Measurements from ENCODE around the gene HNRNPDL. TPM values are rescaled to one million over a fixed set of nuclear protein-coding genes. Genes with fewer than 3 reads are reported as not detected.
"Not testable (repeated sequence)": the region's sequence is repeated elsewhere in the genome, so short reads cannot be mapped to it uniquely, and the experiment has no call there.

The HNRNPDL gene
- total RNA-seq, 1 donor from 2014 or later = 582 TPM

DNA sequence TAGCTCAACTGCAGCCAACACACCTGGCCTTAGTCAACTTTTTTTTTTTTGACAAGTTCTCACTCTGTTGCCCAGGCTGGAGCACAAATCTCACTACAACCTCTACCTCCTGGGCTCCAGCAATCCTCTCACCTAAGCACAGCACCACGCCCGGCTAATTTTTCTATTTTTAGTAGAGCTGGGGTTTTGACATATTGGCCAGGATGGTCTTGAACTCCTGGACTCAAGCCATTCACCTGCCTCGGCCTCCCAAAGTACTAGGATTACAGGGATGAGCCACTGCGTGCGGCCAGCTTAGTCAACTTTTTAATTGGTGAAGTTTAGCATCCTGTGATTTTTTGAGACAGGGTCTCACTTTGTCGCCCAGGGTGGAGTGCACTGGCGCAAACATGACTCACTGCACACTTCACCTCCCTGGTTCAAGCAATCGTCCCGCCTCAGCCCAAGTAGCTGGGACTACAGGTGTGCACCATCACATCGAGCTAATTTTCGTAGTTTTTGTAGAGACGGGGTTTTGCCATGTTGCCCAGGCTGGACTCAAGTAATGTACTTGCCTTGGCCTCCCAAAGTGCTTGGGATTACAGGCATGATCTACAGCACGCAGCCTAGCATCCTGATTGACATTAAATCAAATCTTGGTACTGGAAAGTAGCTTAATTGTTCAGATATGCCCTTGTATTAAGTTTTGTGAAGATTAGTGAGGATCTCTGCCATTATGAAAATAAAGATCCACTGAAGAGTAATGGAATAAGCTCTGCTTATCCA lies 8.3 kb downstream of the HNRNPDL start:
- peak overlapping the region; percentile 28 for H3K4me3 Mint-ChIP-seq
- H3K4me1 Mint-ChIP-seq = peaks cover 36% of the 10 kb centered on the region
- peaks cover 28% of the 10 kb centered on the region for H3K27me3 Mint-ChIP-seq (ENCODE audit: low read depth)
- H3K9me3 Mint-ChIP-seq = peaks cover 2% of the 10 kb centered on the region
- no peak overlapping the region for H3K27ac Mint-ChIP-seq (ENCODE audit: unreplicated experiment)
- no peak for DNase-seq (ENCODE audit: low read depth, low spot score)
- H3K36me3 Mint-ChIP-seq (ENCODE audit: low read depth) = peaks cover 40% of the 10 kb centered on the region
- TF ChIP-seq, protein P1, sequence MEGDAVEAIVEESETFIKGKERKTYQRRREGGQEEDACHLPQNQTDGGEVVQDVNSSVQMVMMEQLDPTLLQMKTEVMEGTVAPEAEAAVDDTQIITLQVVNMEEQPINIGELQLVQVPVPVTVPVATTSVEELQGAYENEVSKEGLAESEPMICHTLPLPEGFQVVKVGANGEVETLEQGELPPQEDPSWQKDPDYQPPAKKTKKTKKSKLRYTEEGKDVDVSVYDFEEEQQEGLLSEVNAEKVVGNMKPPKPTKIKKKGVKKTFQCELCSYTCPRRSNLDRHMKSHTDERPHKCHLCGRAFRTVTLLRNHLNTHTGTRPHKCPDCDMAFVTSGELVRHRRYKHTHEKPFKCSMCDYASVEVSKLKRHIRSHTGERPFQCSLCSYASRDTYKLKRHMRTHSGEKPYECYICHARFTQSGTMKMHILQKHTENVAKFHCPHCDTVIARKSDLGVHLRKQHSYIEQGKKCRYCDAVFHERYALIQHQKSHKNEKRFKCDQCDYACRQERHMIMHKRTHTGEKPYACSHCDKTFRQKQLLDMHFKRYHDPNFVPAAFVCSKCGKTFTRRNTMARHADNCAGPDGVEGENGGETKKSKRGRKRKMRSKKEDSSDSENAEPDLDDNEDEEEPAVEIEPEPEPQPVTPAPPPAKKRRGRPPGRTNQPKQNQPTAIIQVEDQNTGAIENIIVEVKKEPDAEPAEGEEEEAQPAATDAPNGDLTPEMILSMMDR (conservative IDR thresholded peaks at IDR 0.05) = no peak

DNA sequence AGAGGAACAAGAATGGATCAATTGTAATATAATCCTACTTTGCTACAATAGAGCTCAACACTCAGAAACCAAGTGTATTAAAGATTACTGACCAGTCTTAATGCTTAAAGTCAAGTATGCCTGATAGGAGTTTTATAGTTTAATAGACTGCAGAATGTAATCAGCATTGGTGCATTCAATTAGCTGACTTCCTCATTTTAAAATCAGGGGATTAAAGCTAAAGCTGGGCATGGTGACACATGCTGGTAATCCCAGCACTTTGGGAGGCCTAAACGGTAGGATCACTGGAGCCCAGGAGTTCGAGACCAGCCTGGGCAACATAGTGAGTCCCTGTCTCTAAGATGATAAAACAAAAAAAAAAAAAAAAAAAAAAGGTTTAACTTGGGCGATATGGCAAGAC lies 10.8 kb downstream of the HNRNPDL start:
- H3K4me3 Mint-ChIP-seq = peak overlapping the region; percentile 59
- TF ChIP-seq, protein P1 (conservative IDR thresholded peaks at IDR 0.05) = no peak
- DNase-seq (ENCODE audit: low read depth, low spot score) = no peak
- peaks cover 17% of the 10 kb centered on the region for H3K36me3 Mint-ChIP-seq (ENCODE audit: low read depth)
- no peak overlapping the region for H3K27ac Mint-ChIP-seq (ENCODE audit: unreplicated experiment)
- peaks cover 37% of the 10 kb centered on the region for H3K27me3 Mint-ChIP-seq (ENCODE audit: low read depth)
- peaks cover 2% of the 10 kb centered on the region for H3K9me3 Mint-ChIP-seq
- peaks cover 23% of the 10 kb centered on the region for H3K4me1 Mint-ChIP-seq

- H3K4me1 Mint-ChIP-seq = peaks cover 11% of the 10 kb centered on the region
- H3K27me3 Mint-ChIP-seq (ENCODE audit: low read depth) = peaks cover 37% of the 10 kb centered on the region
- H3K27ac Mint-ChIP-seq (ENCODE audit: unreplicated experiment) = no peak overlapping the region
- no peaks in the 10 kb centered on the region for H3K36me3 Mint-ChIP-seq (ENCODE audit: low read depth)
- DNase-seq (ENCODE audit: low read depth, low spot score) = no peak
- no peak overlapping the region for H3K4me3 Mint-ChIP-seq
- TF ChIP-seq, protein P1 (conservative IDR thresholded peaks at IDR 0.05) = no peak
- H3K9me3 Mint-ChIP-seq = peaks cover 2% of the 10 kb centered on the region
These were observed 14.3 kb downstream of the HNRNPDL start for GRCh38 chr4:82415922-82416365.

DNA sequence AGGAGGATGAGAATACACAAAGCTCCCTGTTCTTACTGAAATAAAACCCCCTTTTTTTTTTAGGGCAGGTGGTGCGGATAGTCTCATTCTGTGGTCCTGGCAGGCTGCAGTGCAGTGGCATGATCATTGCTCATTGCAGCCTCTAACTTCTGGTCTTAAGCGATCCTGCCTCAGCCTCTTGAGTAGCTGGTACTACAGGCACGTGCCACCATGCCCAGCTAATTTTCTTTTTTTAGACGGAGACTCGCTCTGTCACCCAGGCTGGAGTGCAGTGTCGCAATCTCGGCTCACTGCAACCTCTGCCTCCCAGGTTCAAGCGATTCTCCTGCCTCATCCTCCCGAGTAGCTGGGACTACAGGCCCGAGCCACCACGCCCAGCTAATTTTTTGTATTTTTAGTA lies 15.2 kb downstream of the HNRNPDL start:
- H3K9me3 Mint-ChIP-seq; DNase-seq (ENCODE audit: low read depth, low spot score); H3K4me3 Mint-ChIP-seq; H3K27ac Mint-ChIP-seq (ENCODE audit: unreplicated experiment); H3K36me3 Mint-ChIP-seq (ENCODE audit: low read depth): not testable (repeated sequence)
- Mint-ChIP-seq H3K27me3 (ENCODE audit: low read depth) (peaks cover 33% of the 10 kb centered on the region), H3K4me1 (peaks cover 11% of the 10 kb centered on the region)

GRCh38 chr4:82403725-82404124 lies 26.5 kb downstream of the HNRNPDL start:
- Mint-ChIP-seq H3K4me1 (no peaks in the 10 kb centered on the region), H3K36me3 (ENCODE audit: low read depth) (no peaks in the 10 kb centered on the region), H3K9me3 (no peaks in the 10 kb centered on the region), H3K27me3 (ENCODE audit: low read depth) (no peaks in the 10 kb centered on the region), H3K27ac (ENCODE audit: unreplicated experiment) (no peak overlapping the region), H3K4me3 (no peak overlapping the region)
- DNase-seq (ENCODE audit: low read depth, low spot score) = no peak
- TF ChIP-seq, protein P1 (conservative IDR thresholded peaks at IDR 0.05) = no peak

DNA sequence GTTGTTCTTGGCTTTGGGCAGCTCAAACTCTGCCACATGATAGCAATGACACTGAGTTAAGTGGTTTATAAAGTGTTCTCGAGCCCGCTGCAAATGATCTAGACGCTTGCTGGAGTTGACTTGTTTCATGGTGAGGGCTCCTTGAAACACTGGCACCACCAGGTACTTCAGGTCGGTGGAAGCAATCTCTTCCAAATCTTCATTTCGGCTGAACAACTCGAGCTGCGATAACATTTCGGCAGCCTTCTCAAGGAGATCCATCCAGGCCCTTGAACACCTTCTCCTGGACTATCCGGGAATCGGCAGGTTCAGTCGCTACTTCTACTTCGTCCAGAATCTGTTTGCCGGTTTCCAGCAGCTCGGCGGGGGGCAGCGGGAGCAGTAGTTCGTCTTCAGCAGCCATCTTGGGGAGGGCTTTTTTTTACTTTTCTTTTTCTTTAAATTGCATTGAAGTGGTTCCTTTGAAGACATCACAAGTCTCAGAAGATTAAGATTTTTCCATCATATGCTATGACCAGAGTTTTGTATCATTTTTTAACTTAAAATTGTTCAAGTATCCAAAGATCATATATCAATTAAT lies 28.0 kb downstream of the HNRNPDL start:
- TF ChIP-seq, protein P1 (conservative IDR thresholded peaks at IDR 0.05) = no peak
- H3K4me3 Mint-ChIP-seq = no peak overlapping the region
- no peaks in the 10 kb centered on the region for H3K27me3 Mint-ChIP-seq (ENCODE audit: low read depth)
- no peak for DNase-seq (ENCODE audit: low read depth, low spot score)
- H3K9me3 Mint-ChIP-seq = no peaks in the 10 kb centered on the region
- no peaks in the 10 kb centered on the region for H3K4me1 Mint-ChIP-seq
- H3K27ac Mint-ChIP-seq (ENCODE audit: unreplicated experiment) = no peak overlapping the region
- peaks cover 3% of the 10 kb centered on the region for H3K36me3 Mint-ChIP-seq (ENCODE audit: low read depth)

All from neural crest cell (in vitro differentiated cells).